Right lung (tissue), 5 donors: Measurements from ENCODE around the gene FBXL12. TPM values are rescaled to one million over a fixed set of nuclear protein-coding genes. Genes with fewer than 3 reads are reported as not detected.
"Not testable (repeated sequence)": the region's sequence is repeated elsewhere in the genome, so short reads cannot be mapped to it uniquely, and the experiment has no call there.

ENCODE experiments used
- DNase-seq, 2 donors: peaks; one replicate each; pipeline ENCODE4 v3.0.0-alpha.2; 2013
- polyA plus RNA-seq, 5 donors: library from polyadenylated mRNA; unstranded; fragments of 120-200 nt; gene quantifications; one replicate each; pipeline versions ENCODE4 v1.2.1 to v1.2.3, GENCODE V29; 2013; ENCODE audit warnings: inconsistent platforms in 1 of 5, low replicate concordance in 1 of 5; ENCODE audit not compliant: insufficient read length in 5 of 5, insufficient read depth in 1 of 5

Gene FBXL12
- polyA plus RNA-seq, 5 donors = 26.2 to 40.9 (median 34.5) TPM

DNA sequence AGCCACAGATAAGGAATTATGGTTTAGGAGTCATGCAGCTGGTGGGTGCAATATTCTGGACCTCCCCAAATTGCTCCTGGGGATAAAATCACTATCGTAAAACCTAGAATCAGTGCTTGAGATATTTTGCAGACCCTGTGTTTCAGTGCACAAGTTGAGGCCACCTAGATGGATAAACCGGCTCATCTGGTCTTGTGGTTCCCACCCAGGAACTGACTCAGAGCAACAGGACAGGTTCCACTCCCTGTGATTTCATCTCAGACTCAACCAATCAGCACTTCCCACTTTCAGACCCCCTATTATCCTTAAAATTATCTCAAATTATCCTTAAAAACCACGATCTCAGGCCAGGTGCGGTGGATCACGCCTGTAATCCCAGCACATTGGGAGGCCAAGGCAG is 21.0 kb downstream of the FBXL12 start:
- no peak for DNase-seq

DNA sequence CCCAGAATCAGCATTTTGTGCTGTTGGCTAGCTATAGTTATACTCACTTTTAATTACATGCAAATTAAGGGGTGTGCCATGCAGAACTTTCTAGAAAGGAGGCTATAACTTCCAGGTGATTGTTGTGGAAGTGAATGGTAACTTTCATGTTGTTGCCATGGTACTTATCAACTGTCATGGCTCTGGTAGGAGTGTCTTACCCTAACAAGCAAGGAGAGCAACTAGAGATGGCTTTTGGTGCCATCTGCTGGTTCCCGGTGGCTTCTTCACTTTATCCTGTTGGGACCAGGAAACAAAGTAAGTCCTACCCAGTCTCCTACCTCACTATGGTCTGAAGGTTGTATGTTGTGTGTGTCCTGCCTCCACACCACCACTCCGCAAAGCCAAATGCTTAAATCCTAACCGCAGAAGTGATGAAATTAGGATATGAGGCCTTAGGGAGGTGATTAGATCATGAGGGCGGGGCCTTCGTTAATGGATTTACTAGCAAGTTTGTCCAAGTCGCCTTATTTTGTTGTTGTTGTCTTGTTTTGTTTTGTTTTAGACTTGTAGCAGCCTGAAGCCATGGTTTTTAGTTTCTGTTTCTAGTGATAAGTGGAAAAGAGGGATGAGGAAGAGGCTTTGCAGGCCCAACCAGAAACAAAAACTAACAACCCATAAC is 22.6 kb downstream of the FBXL12 start:
- peak; percentile 70 to 81 for DNase-seq

DNA sequence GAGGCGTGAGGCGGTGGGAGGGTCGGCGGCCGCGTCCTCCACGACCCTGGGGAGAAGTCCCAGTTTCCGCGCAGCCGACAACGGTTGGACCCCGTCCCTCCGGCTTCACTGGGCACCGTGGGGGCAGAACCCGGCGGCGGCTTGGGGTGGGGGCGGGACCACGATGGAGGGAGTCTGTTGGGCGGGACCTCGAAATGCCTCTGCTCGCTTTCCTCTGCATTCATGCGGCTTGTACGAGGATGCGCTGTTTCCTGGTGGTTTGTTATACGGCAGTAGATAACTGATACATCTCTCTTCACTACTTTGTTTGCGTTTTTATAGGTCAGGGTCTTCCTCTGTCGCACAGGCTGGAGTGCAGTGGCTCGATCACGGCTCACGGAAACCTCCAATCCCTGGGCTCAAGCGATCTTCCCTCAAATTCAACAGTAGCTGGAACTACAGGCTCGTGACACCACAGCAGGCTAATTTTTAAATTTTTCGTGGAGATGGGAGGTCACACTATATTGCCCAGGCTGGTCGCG is 25.7 kb downstream of the FBXL12 start:
- no peak for DNase-seq

DNA sequence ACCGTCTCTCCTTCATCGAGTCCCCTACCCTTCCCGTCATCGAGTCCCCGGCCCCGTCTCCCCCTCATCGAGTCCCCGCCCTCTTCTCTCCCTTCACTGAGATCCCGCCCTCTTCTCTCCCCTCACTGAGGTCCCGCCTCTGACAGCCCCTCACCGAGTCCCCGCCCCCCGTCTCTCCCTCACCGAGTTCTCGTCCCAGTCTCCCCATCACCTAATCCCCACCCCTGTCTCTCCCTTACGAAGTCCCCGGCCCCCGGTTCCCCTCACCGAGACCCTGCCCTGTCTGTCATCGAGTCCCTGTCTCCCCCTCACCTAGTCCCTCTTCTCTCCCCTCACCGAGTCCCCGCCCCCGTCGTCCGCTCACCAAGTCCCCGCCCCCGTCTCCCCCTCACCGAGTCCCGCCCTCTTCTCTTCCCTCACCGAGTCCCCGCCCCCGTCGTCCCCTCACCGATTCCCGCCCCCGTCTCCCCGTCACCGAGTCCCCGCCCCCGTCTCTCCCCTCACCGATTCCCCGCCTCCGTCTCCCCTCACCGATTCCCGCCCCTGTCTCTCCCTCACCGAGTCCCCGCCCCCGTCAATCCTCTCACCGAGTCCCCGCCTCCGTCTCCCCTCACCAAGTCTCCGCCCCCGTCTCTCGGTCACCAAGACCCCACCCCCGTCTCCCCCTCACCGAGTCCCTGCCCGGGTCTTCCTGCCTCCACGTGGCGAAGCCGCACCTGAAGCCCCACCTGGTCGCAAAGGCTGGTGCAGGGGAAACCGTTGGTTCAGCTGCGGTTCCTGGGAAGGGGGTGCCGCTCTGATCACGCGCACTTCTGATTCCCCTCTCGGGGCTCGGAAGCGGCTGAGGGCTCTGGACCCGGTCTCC is 26.4 kb downstream of the FBXL12 start:
- peak; percentile 97 for DNase-seq

DNA sequence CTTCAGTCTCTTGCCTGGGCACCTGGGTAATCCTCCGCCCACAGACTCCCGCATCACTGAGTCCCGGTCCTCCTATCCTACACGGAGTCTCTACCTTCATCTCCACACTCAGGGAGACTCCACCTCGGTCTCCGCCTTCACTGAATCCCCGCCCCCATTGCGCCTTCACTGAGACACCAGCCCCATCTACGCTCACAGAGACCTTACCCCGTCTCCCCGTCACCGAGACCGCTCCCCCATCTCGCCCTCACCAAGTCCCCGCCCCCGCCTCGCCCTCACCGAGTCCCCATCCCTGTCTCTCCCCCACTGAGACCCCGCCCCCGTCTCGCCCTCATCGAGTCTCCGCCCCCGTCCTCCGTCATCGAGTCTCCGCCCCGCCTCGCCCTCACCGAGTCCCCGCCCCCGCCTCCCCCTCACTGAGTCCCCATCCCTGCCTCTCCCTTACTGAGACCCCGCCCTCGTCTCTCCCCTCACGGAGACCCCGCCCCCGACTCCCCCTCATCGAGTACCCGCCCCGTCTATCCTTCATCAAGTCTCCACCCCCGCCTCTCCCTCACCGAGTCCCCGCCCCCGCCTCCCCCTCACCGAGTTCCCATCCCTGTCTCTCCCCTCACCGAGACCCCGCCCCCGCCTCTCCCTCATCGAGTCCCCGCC is 27.2 kb downstream of the FBXL12 start:
- DNase-seq = peak; percentile 94

DNA sequence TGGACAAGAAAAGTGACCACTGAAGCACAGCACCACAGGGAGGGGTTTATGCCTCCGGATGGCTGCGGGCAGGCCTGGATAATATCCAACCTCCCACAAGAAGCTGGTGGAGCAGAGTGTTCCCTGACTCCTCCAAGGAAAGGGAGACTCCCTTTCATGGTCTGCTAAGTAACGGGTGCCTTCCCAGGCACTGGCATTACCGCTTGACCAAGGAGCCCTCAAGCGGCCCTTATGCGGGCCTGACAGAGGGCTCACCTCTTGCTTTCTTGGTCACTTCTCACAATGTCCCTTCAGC is 27.9 kb downstream of the FBXL12 start:
- not testable (repeated sequence) for DNase-seq

DNA sequence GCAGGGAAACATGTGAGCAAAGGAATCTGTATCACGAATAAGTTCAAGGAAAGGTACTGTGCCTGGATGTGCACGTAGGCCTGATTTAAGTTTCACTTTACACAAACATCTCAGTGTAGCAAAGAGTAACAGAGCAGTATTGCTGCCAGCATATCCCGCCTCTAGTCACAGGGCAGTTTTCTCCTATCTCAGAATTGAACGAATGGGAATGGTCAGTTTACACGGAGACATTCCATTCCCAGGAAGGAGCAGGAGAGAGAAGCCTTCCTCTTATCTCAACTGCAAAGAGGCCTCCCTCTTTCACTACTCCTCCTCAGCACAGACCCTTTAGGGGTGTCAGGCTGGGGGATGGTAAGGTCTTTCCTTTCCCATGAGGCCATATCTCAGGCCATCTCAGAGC is 29.3 kb downstream of the FBXL12 start:
- DNase-seq = not testable (repeated sequence)

DNA sequence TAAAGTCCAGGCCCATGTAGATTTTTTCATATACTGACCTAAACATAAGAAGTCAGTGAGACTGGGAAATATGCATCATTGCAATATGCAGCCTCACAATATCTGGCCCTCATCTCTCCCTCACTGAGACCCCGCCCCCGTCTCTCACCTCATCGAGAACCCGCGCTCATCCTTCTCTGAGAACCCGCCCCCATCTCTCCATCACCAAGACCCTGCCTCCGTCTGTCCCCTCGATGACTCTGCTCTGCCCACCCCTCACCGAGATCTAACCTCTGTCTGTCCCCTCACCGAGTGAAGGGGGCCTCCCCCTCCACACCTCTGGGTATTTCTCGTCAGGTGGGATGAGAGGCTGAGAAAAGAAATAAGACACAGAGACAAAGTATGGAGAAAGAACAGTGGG is 29.8 kb downstream of the FBXL12 start:
- DNase-seq = no peak

DNA sequence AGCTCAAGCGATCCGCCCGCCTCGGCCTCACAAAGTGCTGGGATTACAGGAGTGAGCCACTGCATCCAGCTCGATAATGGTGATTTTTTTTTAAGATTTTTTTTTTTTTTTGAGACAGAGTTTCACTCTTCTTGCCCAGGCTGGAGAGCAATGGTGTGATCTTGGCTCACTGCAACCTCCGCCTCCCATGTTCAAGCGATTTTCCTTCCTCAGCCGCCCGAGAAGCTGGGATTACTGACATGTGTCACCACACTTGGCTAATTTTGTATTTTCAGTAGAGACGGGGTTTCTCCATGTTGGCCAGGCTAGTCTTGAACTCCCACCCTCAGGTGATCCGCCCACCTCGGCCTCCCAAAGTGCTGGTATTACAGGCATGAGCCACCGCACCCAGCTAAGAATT is 30.3 kb downstream of the FBXL12 start:
- DNase-seq = not testable (repeated sequence)

DNA sequence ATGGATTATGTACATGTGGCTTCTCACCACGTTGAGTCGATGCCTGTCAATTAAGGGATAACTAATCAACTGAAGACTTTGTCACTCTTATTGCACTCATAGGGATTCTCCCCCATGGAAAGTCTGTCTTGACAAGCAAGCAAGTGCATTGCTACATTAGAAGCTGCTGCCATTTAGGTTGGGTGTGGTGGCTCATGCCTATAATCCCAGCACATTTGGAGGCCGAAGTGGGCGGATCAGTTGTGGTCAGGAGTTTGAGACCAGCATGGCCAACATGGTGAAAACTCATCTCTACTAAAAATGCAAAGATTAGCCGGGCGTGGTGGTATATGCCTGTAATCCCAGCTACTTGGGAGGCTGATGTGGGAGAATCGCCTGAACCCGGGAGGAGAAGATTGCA is 32.1 kb downstream of the FBXL12 start:
- no peak for DNase-seq

DNA sequence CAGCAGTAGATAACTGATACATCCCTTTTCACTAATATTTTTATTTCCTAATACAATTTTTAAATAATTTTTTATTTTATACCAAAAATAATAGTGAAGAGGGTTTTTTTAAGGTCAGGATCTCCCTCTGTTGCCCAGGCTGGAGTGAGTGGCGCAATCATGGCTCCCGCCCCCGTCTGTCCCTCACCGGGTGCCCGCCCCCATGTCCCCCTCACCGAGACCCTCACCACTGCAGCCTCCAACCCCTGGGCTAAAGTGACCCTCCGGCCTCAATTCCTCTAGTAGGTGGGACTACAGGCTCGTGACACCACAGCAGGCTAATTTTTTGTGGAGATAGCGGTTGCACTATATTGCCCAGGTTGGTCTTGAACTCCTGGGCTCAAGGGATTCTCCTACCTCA is 32.5 kb downstream of the FBXL12 start:
- DNase-seq = no peak

DNA sequence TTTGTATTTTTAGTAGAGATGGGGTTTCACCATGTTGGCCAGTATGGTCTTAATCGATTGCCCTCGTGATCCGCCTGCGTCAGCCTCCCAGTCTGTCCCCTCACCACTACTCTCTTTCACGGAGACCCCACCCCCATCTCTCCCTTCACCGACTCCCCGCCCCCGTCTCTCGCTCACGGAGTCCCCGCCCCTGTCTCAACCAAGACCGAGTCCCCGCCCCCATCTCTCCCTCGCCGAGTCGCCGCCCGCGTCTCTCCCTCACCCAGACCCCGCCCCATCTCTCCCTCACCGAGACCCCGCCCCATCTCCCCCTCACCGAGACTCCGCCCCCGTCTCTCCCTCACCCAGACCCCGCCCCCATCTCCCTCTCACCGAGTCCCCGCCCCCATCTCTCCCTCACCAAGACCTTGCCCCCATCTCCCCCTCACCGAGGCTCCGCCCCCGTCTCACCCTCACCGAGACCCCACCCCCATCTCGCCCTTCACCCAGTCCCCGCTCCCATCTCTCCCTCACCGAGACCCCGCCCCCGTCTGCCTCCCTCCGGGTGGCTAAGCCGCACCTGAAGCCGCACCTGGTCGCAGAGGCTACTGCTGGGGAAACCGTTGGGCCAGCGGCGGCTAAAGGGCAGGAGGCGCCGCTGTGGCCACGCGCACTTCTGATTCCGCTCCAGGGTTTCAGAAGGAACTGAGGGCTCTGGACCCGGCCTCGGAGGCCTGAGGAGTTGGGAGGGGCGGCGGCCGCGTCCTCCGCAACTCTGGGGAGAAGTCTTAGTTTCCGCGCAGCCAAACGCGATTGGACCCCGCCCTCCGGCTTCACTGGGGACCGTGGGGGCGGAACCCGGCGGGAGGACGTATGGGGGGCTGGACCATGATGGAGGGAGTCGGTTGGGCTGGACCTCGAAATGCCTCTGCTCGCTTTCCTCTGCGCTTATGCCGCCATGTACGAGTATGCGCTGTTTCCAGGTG is 33.2 kb downstream of the FBXL12 start:
- DNase-seq = peak; percentile 96 to 98

DNA sequence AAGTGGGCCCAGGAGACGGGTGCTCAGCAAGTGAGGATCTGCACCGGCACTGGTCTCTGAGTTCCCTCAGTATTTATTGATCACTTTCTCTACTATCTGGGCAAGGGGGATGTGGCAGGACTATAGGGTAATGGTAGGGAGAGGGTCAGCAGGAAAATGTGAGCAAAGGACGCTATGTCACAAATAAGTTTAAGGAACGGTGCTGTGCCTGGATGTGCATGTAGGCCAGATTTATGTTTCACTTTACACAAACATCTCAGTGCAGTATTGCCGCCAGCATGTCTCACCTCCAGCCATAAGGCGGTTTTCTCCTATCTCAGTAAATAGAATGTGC is 34.7 kb downstream of the FBXL12 start:
- not testable (repeated sequence) for DNase-seq

DNA sequence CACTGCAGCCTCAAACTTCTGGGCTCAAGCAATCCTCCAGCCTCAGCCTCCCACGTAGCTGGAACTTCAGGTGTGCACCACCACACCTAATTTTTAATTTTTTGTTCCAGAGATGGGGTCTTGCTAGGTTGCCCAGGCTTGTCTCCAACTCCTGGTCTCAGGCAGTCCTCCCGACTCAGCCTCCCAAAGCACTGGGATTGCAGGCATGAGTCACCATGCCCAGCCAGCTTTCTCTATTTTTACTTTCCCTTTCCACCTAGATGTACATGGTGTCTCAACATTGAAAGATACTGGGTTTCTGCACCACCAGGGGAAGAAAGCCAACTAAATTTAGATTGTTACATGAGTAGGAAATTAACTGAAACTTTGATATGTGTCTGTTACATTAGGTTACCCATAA is 36.5 kb downstream of the FBXL12 start:
- DNase-seq = no peak

DNA sequence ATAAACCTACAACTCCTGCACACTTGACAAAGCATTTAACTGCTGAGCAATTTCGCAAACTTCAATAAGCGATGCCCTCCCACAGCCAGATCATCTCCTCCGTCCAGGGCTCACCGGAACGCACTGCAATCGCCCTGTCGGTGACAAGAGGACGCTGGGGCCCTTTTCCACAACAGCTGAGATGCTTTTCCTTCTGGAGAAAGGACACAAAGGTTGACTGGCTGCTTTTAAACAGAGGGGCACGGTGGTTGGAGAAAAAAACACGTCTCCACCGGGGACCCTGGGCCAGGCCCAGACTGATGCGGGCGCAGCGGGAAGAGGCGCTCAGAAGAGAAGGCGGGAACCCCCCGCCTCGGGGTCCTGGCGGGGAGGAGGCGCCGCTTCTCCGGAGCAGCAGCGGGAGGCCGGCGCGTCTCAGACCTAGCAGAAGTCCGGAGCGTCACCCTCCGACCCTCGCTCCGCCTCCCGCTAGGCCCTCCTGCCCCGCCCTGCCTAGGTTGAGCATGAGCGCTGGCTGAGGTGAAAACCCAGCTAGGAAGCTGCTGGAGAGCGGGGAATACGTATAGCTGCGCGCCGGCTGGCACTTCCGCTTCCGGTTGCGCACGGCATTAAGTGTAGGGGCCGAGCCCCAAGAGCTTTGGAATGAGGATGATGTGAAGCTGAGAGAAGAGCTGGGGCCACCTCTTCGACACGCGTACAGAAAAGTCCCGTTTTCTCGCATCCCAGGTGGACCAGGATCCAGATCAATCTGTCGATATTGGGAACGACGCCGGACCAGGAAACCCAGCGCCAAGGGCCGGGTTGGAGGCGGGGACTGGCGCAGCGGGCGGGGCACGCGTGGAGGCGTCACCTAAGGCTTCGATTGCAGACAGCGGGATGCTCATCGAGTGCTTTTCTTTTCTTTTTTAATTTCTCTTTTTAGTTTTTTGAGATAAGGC is 50.4 kb downstream of the FBXL12 start, which contains the start of gene ZNF846:
ZNF846 (minus strand) TSS at position 564 of the 938 bp plus-strand sequence. CDS start 3,788 bp downstream, outside the sequence.
- peak; percentile 95 to 96 for DNase-seq

Other genes with a start within 250 kb of the FBXL12 start
- gene ZNF121, start 234.6 kb downstream of the FBXL12 start, polyA plus RNA-seq = 10 to 100 TPM; 16.6 to 33.7 (median 27.0) TPM
- gene ZNF561, start 197.8 kb downstream of the FBXL12 start, polyA plus RNA-seq = 10 to 100 TPM; 43.6 to 79.4 (median 71.9) TPM
- gene ZNF562, start 144.0 kb downstream of the FBXL12 start, polyA plus RNA-seq = 10 to 100 TPM; 17.4 to 31.1 (median 25.0) TPM
- gene ZNF846, start 50.3 kb downstream of the FBXL12 start, polyA plus RNA-seq = 10 to 100 TPM; 21.7 to 44.4 (median 34.6) TPM
- 100 to 1,000 TPM; 191 to 281 (median 227) TPM for gene UBL5, start 8.8 kb upstream of the FBXL12 start, polyA plus RNA-seq
- gene PIN1, start 16.2 kb upstream of the FBXL12 start, polyA plus RNA-seq = 10 to 100 TPM; 40.5 to 84.0 (median 53.5) TPM
- gene OLFM2, start 117.4 kb upstream of the FBXL12 start, polyA plus RNA-seq = 10 to 100 TPM; 20.8 to 39.3 (median 29.8) TPM
- 10 to 100 TPM in 1 of 5 donors, 1 to 10 TPM in 4; 3.6 to 11.0 (median 5.7) TPM for gene COL5A3, start 191.4 kb upstream of the FBXL12 start, polyA plus RNA-seq
- not detected for gene RDH8, start 194.4 kb upstream of the FBXL12 start, polyA plus RNA-seq